ENCODE results near the gene AP1S1. TPM values are rescaled to one million over a fixed set of nuclear protein-coding genes. Genes with fewer than 3 reads are reported as not detected.
"Not testable (repeated sequence)": the region's sequence is repeated elsewhere in the genome, so short reads cannot be mapped to it uniquely, and the experiment has no call there.

The AP1S1 gene
- total RNA-seq, 1 donor from 2014 or later = 10.7 TPM

DNA sequence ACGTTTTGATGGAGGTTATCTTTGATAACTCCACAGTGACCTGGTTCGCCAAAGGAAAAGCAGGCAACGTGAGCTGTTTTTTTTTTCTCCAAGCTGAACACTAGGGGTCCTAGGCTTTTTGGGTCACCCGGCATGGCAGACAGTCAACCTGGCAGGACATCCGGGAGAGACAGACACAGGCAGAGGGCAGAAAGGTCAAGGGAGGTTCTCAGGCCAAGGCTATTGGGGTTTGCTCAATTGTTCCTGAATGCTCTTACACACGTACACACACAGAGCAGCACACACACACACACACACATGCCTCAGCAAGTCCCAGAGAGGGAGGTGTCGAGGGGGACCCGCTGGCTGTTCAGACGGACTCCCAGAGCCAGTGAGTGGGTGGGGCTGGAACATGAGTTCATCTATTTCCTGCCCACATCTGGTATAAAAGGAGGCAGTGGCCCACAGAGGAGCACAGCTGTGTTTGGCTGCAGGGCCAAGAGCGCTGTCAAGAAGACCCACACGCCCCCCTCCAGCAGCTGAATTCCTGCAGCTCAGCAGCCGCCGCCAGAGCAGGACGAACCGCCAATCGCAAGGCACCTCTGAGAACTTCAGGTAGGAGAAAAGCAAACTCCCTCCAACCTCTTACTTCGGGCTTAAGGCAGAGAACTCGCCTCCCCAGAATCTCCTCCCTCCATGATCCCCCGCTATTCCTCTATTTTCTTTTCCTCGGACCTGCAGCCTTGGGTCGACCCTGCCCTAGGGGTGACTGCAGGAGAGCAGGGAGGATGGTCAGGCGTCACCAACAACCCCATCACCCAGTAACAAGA, 27.4 kb upstream of the AP1S1 start, which contains the start of gene SERPINE1:
SERPINE1 (plus strand) TSS at position 454 of the 809 bp plus-strand sequence. CDS start 1,290 bp downstream, outside the sequence.
- no peaks in the 10 kb centered on the region for H3K9me3 ChIP-seq (replicated peaks)
- DNase-seq = peak; percentile 87
- H3K27me3 ChIP-seq (ENCODE audit: low read depth) = no peaks in the 10 kb centered on the region
- TF ChIP-seq, protein P1, sequence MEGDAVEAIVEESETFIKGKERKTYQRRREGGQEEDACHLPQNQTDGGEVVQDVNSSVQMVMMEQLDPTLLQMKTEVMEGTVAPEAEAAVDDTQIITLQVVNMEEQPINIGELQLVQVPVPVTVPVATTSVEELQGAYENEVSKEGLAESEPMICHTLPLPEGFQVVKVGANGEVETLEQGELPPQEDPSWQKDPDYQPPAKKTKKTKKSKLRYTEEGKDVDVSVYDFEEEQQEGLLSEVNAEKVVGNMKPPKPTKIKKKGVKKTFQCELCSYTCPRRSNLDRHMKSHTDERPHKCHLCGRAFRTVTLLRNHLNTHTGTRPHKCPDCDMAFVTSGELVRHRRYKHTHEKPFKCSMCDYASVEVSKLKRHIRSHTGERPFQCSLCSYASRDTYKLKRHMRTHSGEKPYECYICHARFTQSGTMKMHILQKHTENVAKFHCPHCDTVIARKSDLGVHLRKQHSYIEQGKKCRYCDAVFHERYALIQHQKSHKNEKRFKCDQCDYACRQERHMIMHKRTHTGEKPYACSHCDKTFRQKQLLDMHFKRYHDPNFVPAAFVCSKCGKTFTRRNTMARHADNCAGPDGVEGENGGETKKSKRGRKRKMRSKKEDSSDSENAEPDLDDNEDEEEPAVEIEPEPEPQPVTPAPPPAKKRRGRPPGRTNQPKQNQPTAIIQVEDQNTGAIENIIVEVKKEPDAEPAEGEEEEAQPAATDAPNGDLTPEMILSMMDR (IDR thresholded peaks at IDR 0.05; ENCODE audit: borderline replicate concordance) = peak; percentile 37
- peak within 1 kb of the TSS; percentile 51 for H3K4me3 ChIP-seq
- intact Hi-C loops (cut with micrococcal nuclease) = no loop called here
- H3K4me1 ChIP-seq = peaks cover 48% of the 10 kb centered on the region
- no peaks in the 10 kb centered on the region for H3K36me3 ChIP-seq
- peak within 1 kb of the TSS; percentile 84 for H3K27ac ChIP-seq (replicated peaks)

DNA sequence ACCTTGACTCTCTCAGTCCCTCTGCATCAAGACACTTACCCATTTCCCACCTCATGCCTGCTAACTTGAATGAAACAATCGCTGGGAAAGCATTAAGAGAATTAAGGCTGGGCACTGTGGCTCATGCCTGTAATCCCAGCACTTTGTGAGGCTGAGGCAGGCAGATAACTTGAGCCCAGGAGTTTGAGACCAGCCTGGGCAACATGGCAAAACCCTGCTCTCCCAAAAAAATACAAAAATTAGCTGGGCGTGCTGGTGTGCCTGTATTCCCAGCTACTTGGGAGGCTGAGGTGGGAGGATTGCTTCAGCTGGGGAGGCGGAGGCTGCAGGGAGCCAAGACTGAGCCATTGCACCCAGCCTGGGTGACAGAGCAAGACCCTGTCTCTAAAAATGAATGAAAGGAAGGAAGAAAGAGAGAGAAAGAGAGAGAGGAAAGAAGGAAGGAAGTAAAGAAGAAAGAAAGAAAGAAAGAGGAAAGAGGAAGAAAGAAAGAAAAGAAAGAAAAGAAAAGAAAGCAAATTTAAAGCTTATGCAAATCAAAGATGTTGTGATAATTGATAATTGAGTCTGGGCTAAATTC, 26.7 kb upstream of the AP1S1 start:
- DNase-seq = no peak
- H3K4me3 ChIP-seq = peak overlapping the region; percentile 51
- intact Hi-C loops (cut with micrococcal nuclease) = no loop called here
- peaks cover 41% of the 10 kb centered on the region for H3K4me1 ChIP-seq
- no peaks in the 10 kb centered on the region for H3K36me3 ChIP-seq
- H3K27ac ChIP-seq (replicated peaks) = peak overlapping the region; percentile 84
- no peaks in the 10 kb centered on the region for H3K9me3 ChIP-seq (replicated peaks)
- no peaks in the 10 kb centered on the region for H3K27me3 ChIP-seq (ENCODE audit: low read depth)
- TF ChIP-seq, protein P1 (IDR thresholded peaks at IDR 0.05; ENCODE audit: borderline replicate concordance) = no peak

DNA sequence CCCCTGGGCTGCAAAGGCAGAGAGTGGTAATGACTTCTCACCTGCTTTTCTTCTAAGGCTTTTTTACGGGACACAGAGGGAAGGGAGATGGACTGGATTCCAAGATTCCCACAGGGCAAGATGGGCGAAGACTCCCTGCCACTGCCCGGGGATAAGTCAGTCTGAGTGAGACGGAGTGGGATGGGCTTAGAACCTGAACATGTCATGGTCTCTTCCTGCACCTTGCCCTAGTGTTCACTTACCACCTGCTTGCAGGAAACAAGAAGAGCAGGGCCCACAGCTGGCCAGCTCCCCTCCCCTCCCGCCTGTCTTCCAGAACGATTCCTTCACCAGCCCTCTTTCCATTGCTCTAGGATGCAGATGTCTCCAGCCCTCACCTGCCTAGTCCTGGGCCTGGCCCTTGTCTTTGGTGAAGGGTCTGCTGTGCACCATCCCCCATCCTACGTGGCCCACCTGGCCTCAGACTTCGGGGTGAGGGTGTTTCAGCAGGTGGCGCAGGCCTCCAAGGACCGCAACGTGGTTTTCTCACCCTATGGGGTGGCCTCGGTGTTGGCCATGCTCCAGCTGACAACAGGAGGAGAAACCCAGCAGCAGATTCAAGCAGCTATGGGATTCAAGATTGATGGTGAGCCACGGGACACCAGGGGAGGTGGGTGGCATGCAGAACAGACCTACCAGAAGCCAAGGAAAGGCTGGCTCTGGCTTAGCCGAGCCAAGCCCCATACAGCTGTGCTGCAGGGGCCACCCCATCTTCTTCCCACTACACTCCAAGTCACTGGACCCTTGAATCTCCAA, 26.0 kb upstream of the AP1S1 start:
- Histone ChIP-seq H3K4me1 (peaks cover 35% of the 10 kb centered on the region), H3K4me3 (peak overlapping the region; percentile 51), H3K27ac (replicated peaks) (no peak overlapping the region), H3K27me3 (ENCODE audit: low read depth) (no peaks in the 10 kb centered on the region), H3K9me3 (replicated peaks) (no peaks in the 10 kb centered on the region), H3K36me3 (no peaks in the 10 kb centered on the region)
- intact Hi-C loops (cut with micrococcal nuclease) = no loop called here
- no peak for DNase-seq
- TF ChIP-seq, protein P1 (IDR thresholded peaks at IDR 0.05; ENCODE audit: borderline replicate concordance) = no peak

DNA sequence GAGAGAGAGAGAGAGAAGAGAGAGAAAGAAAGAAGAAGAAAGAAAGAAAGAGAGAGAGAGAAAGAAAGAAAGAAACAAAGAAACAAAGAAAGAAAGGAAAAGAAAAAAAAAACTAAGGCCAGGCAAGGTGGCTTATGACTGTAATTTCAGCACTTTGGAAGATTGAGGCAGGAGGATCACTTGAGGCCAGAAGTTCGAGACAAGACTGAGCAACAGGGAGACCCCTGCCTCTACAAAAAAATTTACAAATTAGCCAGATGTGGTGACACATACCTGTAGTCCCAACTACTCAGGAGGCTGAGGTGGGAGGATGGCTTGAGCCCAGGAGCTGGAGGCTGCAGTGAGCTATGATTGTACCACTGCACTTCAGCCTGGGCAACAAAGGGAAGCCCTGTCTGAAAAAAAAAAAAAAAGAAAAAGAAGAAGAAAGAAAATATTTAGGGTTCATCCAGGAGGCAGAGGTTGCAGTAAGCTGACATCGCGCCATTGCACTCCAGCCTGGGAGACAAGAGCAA, 24.6 kb upstream of the AP1S1 start:
- H3K9me3 ChIP-seq (replicated peaks) = no peaks in the 10 kb centered on the region
- no peaks in the 10 kb centered on the region for H3K36me3 ChIP-seq
- TF ChIP-seq, protein P1 (IDR thresholded peaks at IDR 0.05; ENCODE audit: borderline replicate concordance) = no peak
- DNase-seq = no peak
- no peaks in the 10 kb centered on the region for H3K27me3 ChIP-seq (ENCODE audit: low read depth)
- intact Hi-C loops (cut with micrococcal nuclease) = no loop called here
- H3K4me3 ChIP-seq = no peak overlapping the region
- no peak overlapping the region for H3K27ac ChIP-seq (replicated peaks)
- H3K4me1 ChIP-seq = peaks cover 29% of the 10 kb centered on the region

DNA sequence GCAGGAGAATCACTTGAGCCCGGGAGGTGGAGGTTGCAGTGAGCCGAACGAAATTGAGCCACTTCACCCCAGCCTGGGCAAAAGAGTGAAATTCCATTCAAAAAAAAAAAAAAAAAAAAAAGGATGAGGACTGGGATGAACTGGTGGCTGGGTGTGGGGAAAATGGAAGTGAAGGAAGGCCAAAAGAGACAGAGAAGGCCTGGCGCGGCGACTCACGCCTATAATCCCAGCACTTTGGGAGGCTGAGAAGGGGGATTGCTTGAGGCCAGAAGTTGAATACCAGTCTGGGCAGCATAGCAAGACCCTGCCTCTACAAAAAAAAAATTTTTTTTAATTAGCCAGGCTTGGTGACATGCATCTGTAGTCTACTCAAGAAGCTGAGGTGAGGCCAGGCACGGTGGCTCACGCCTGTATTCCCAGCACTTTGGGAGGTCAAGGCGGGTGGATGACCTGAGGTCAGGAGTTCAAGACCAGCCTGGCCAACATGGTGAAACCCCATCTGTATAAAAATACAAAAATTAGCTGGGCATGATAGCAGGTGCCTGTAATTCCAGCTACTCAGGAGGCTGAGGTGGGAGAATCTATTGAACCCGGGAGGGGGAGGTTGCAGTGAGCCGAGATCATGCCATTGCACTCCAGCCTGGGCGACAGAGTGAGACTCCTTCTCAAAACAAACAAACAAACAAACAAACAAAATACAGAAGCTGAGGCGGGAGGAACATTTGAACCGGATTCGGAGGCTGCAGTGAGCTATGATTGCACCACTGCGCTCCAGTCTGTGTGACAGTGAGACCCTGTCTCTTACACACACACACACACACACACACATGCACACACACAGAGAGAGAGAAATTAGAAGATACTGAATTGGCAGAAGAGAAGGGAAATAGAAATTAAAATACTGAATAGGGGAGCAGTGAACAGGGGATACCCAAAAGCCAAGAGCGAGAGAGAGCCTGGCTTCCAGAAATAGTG, 21.4 kb upstream of the AP1S1 start:
- intact Hi-C loops (cut with micrococcal nuclease); H3K27ac ChIP-seq (replicated peaks): not testable (repeated sequence)

More for the DNA sequence above, 21.4 kb upstream of the AP1S1 start:
- not testable (repeated sequence) for H3K27me3 ChIP-seq (ENCODE audit: low read depth); DNase-seq; H3K4me3 ChIP-seq; H3K4me1 ChIP-seq; H3K36me3 ChIP-seq; H3K9me3 ChIP-seq (replicated peaks)
